ENCODE results near the gene PAIP2B. TPM values are rescaled to one million over a fixed set of nuclear protein-coding genes. Genes with fewer than 3 reads are reported as not detected.

Gene PAIP2B
- total RNA-seq, 6 experiments from 2014 or later, result 0.11 to 0.40 (median 0.20) TPM

GRCh38 chr2:71174207-71174606 is 52.7 kb downstream of the PAIP2B start:
- Mint-ChIP-seq H3K27ac (no peak overlapping the region), H3K36me3 (ENCODE audit: low read depth) (no peaks in the 10 kb centered on the region), H3K27me3 (ENCODE audit: insufficient read depth) (peaks cover 36% of the 10 kb centered on the region), H3K4me1 (ENCODE audit: low read depth) (no peaks in the 10 kb centered on the region), H3K9me3 (no peaks in the 10 kb centered on the region), H3K4me3 (no peak overlapping the region)
- no peak for DNase-seq
- TF ChIP-seq CTCF (IDR thresholded peaks at IDR 0.05), result no peak

DNA sequence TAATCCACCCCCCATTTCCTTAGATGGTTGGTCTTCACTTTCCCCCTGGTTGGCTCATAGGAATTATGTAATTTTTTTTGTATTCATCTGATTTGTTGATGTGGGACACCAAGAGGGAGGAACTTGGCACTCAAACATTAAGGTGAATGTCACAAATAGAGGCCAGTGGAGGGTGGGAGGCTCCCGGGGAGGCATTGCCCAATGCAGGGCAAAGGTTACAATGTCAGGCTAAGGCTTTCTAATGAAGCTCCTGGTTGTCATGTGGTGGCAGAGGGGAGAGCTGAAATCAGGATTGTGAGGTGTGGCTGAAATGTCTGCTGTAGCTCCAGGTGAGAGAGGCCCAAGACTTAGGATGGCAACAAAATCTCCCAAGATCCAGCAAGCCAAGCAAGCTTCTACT is 53.8 kb downstream of the PAIP2B start:
- Mint-ChIP-seq H3K27me3 (ENCODE audit: insufficient read depth) (peaks cover 33% of the 10 kb centered on the region), H3K36me3 (ENCODE audit: low read depth) (no peaks in the 10 kb centered on the region), H3K27ac (no peak overlapping the region), H3K4me3 (no peak overlapping the region), H3K4me1 (ENCODE audit: low read depth) (no peaks in the 10 kb centered on the region), H3K9me3 (no peaks in the 10 kb centered on the region)
- no peak for TF ChIP-seq CTCF (IDR thresholded peaks at IDR 0.05)
- no peak for DNase-seq

GRCh38 chr2:71166812-71167211 is 60.1 kb downstream of the PAIP2B start:
- peaks cover 9% of the 10 kb centered on the region; the same call in 1 of the 2 replicates for H3K4me1 Mint-ChIP-seq (ENCODE audit: low read depth)
- no peaks in the 10 kb centered on the region for H3K9me3 Mint-ChIP-seq
- H3K27me3 Mint-ChIP-seq (ENCODE audit: insufficient read depth), result peaks cover 27% of the 10 kb centered on the region
- no peak for DNase-seq
- H3K36me3 Mint-ChIP-seq (ENCODE audit: low read depth), result no peaks in the 10 kb centered on the region
- TF ChIP-seq CTCF (IDR thresholded peaks at IDR 0.05), result no peak
- no peak overlapping the region for H3K4me3 Mint-ChIP-seq
- no peak overlapping the region for H3K27ac Mint-ChIP-seq

DNA sequence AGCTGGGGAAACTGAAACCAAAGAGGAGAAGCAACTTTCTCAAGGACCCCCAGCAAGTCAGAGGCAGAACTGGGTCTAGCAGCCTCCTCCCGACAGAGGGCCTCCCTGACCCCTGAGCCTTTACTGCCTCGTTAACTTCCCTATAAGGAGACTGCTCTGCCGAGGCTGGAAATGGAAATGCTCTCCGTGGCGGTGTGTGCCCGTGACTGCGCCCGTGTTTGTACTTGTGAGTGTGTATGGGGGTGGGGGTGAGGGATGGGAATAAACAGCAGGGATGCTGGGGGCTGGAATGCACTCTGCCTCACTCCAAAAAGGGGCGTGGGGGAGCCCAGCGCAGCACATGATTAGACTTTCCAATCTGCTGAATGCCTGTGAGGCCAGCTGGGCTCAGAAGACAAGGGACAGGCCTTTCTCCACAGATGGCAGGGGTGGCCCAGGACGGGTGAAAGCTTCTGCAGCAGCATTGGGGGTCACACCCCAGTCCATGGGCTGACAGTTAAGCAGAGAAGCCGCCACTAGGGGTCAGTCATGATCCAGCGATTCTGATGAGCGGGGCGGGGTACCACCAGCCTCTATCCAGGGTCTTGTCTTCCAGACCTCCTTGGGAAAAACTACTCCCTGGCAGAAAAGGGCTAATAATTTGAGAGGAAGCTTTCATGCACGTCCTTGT is 69.6 kb downstream of the PAIP2B start:
- DNase-seq, result peak; percentile 5
- peak; percentile 81 for TF ChIP-seq CTCF (IDR thresholded peaks at IDR 0.05)
- Mint-ChIP-seq H3K9me3 (no peaks in the 10 kb centered on the region), H3K36me3 (ENCODE audit: low read depth) (no peaks in the 10 kb centered on the region), H3K27ac (no peak overlapping the region), H3K4me1 (ENCODE audit: low read depth) (peaks cover 10% of the 10 kb centered on the region), H3K4me3 (peak overlapping the region; percentile 58; the same call in 1 of the 2 replicates), H3K27me3 (ENCODE audit: insufficient read depth) (peaks cover 28% of the 10 kb centered on the region)

DNA sequence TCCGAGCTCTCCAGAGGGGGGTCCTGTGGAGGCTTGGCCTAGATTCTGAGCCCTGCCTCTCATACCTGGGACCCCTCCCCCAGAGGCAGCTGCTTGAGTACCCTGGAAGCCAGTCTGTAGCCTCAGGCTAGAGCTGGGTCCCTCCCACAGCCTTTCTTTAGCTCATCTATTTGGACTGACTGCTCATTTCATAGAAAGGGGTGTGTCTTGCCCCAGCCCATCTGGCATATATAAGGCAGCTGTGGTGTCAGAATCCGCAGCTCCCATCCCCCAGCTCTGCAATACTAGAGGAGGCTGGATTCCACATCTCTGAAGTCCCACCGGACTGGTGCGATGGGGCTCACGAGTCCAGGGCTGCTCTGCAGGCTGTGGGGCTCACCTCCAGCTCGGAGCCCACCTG is 70.3 kb downstream of the PAIP2B start:
- Mint-ChIP-seq H3K4me3 (no peak overlapping the region; the same call in 1 of the 2 replicates), H3K27ac (no peak overlapping the region), H3K4me1 (ENCODE audit: low read depth) (peaks cover 10% of the 10 kb centered on the region), H3K36me3 (ENCODE audit: low read depth) (no peaks in the 10 kb centered on the region), H3K27me3 (ENCODE audit: insufficient read depth) (peaks cover 25% of the 10 kb centered on the region), H3K9me3 (no peaks in the 10 kb centered on the region)
- TF ChIP-seq CTCF (IDR thresholded peaks at IDR 0.05), result no peak
- no peak for DNase-seq

All from HFFc6 (cell line).